Measurements from ENCODE around the gene LIMK1. TPM values are rescaled to one million over a fixed set of nuclear protein-coding genes. Genes with fewer than 3 reads are reported as not detected.
A peak's percentile ranks its signal among the peaks of the same experiment; 100 is the strongest.

The LIMK1 gene
- total and polyA plus RNA-seq, 9 donors, result 7.6 to 38.7 (median 28.8) TPM

DNA sequence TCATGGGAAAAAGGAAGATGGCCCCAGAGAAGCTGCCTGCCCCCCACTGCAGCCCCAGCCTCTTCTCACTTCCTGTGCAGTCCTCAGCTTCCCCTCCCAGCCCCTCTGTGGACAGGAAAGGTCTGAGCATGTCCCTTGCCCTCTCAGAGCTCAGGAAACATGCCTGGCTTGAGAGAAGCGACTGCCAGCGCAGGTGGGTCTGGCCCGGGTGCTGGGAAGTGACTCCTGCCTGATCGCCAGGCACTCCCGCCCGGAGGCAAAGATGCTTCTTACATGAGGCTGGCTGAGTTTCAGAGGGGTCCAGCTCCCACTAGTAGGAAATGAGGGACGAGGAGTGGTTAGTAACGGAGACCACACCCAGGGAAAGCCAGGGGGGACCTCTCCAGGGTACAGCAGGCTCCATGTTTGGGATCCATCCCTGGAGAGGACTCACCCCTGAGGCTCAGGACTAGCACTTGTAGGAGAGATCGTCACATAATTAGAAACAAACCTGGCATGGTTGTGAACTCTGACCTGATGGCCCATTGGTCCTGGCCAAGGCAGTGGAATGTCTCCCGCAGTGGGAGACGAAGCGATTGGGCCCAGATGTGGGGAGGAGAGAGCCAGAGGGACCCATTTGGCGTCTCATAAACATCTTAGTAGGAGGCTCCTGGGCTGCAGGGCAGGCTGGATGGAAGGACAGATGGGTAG is 43.4 kb upstream of the LIMK1 start:
- Histone ChIP-seq H3K27me3 (no peaks in the 10 kb centered on the region), H3K4me3 (no peak overlapping the region), H3K27ac (no peak overlapping the region), H3K36me3 (no peaks in the 10 kb centered on the region), H3K9me3 (no peaks in the 10 kb centered on the region), H3K4me1 (ENCODE audit: insufficient read depth) (peaks cover 3% of the 10 kb centered on the region)
- 81 to 86% (median 83%) methylated on average over 13 of the region's 13 CpGs for WGBS, 3 donors
- no peak for DNase-seq
- TF ChIP-seq, protein P1, sequence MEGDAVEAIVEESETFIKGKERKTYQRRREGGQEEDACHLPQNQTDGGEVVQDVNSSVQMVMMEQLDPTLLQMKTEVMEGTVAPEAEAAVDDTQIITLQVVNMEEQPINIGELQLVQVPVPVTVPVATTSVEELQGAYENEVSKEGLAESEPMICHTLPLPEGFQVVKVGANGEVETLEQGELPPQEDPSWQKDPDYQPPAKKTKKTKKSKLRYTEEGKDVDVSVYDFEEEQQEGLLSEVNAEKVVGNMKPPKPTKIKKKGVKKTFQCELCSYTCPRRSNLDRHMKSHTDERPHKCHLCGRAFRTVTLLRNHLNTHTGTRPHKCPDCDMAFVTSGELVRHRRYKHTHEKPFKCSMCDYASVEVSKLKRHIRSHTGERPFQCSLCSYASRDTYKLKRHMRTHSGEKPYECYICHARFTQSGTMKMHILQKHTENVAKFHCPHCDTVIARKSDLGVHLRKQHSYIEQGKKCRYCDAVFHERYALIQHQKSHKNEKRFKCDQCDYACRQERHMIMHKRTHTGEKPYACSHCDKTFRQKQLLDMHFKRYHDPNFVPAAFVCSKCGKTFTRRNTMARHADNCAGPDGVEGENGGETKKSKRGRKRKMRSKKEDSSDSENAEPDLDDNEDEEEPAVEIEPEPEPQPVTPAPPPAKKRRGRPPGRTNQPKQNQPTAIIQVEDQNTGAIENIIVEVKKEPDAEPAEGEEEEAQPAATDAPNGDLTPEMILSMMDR (IDR thresholded peaks at IDR 0.05), result no peak
- TF ChIP-seq EP300 (IDR thresholded peaks at IDR 0.05) (no peak), POLR2A (IDR thresholded peaks at IDR 0.05) (no peak)
- intact Hi-C loops (cut with DNase I), result no loop called here

DNA sequence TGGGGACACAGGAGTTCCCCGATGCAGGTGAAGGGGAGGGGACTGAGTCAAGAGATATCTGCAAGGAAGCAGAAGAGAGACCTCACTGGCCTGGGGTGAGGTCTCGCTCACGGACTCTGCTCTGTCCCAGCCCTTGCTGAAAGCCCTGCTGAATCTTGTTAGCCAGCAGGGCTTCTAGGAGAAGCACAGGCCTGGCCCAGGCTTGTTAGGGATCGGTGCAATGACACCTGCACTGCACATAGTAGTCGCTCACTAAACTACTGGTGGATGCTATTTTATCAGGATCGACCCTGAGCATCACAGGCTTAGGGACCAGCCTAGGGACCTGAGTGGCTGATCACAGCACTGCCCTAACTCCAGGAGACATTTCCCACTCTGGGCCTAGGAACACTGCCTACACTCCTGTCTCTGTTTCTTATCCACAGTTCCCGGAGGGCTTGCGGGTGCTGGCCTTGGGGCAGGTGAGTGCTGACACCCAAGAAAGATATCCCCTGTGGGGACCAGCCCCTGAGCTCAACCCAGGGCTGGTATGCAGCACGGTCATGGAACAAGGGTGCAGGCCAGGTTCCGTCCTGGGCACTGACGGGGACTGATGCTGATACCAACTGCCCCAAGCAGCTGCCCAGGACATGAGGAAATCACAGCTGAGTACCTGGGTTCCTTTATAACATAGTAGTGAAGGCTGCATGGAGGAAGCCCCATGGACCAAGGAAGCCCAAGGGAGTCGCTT is 42.6 kb upstream of the LIMK1 start:
- no peak for DNase-seq
- intact Hi-C loops (cut with DNase I), result no loop called here
- Histone ChIP-seq H3K27me3 (no peaks in the 10 kb centered on the region), H3K9me3 (no peaks in the 10 kb centered on the region), H3K4me3 (no peak overlapping the region), H3K27ac (no peak overlapping the region), H3K36me3 (no peaks in the 10 kb centered on the region), H3K4me1 (ENCODE audit: insufficient read depth) (peaks cover 3% of the 10 kb centered on the region)
- TF ChIP-seq EP300 (IDR thresholded peaks at IDR 0.05), result no peak
- TF ChIP-seq, protein P1 (IDR thresholded peaks at IDR 0.05), result no peak
- TF ChIP-seq POLR2A (IDR thresholded peaks at IDR 0.05), result no peak
- 94% methylated on average over 12 of the region's 12 CpGs for WGBS, 3 donors

DNA sequence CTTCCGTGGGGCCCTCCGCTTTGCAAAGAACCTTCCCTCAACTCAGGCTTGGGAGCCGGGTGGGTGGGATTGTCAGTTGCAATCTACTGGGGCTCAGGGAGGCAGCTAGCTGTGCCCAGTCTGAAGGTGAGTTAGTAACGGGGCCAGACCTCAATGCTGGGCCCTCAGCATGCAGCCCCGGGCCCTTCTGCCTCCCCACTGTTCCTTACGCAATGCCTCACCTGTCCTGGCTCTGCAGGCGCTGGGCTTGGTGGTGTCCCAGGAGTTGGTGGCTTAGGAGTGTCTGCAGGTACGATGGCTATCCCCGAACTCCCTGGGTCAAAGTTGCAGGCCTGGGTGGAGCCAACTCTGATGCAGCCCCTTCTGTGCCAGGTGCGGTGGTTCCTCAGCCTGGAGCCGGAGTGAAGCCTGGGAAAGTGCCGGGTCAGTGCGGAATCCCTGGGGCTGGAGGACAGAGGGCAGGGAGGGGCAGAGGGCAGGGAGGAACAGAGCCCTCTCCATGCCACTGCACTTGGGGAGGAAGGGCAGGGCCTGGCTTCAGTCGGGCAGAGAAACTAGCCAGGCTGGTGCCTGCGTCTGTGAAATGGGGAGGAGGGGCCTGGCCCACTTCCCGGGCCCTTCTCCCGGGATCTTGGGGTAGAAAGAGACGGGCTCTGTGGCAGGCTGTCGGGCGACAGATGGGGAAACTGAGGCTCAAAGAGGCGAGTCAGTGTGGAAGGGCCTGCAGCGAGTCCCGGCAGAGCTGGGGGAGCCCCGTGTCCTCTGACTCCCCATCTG is 40.7 kb upstream of the LIMK1 start:
- Histone ChIP-seq H3K27me3 (no peaks in the 10 kb centered on the region), H3K4me1 (ENCODE audit: insufficient read depth) (peaks cover 3% of the 10 kb centered on the region), H3K36me3 (no peaks in the 10 kb centered on the region), H3K9me3 (no peaks in the 10 kb centered on the region), H3K27ac (no peak overlapping the region), H3K4me3 (no peak overlapping the region)
- DNase-seq, result no peak
- WGBS, 3 donors, result 50 to 64% (median 56%) methylated on average over 24 of the region's 24 CpGs
- intact Hi-C loops (cut with DNase I), result no loop called here
- TF ChIP-seq EP300 (IDR thresholded peaks at IDR 0.05), result no peak
- TF ChIP-seq, protein P1 (IDR thresholded peaks at IDR 0.05), result no peak
- no peak for TF ChIP-seq POLR2A (IDR thresholded peaks at IDR 0.05)

DNA sequence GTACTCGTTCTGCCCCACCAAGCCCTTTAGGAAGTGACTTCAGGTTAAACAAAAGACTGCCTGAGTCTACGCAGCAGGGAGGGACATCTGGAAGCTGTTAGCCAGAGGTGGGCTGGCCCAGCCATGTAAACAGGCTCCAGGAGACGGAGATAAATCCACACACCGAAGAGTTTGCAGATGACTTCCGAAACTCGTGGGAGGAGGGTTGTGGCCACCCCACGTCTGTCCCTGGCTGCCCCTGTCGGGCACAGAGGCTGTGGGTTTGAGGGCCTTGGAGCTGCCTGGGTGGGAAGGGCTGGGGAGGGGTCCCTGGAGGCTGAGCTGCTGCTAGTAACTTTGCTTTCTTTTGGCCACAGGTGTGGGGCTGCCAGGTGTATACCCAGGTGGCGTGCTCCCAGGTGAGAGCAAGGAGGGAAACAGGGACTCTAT is 40.1 kb upstream of the LIMK1 start:
- TF ChIP-seq, protein P1 (IDR thresholded peaks at IDR 0.05), result no peak
- no peak for TF ChIP-seq POLR2A (IDR thresholded peaks at IDR 0.05)
- no peak for TF ChIP-seq EP300 (IDR thresholded peaks at IDR 0.05)
- DNase-seq, result no peak
- intact Hi-C loops (cut with DNase I), result no loop called here
- no peaks in the 10 kb centered on the region for H3K36me3 ChIP-seq
- H3K27ac ChIP-seq, result peak overlapping the region in 1 of 2 donors; percentile 20
- H3K4me3 ChIP-seq, result no peak overlapping the region
- 28 to 41% (median 35%) methylated on average over 9 of the region's 9 CpGs for WGBS, 3 donors
- peaks cover 3% of the 10 kb centered on the region for H3K4me1 ChIP-seq (ENCODE audit: insufficient read depth)
- no peaks in the 10 kb centered on the region for H3K9me3 ChIP-seq
- H3K27me3 ChIP-seq, result no peaks in the 10 kb centered on the region
